Breast epithelium (tissue), 3 donors: ENCODE measurements around the gene ZC3H12D.

Source experiments
- POLR2AphosphoS5 ChIP-seq, 3 donors: sonication (generic); formaldehyde crosslinking; IDR thresholded peaks; one replicate each; pipeline ENCODE4 v1.6.1; 2017; ENCODE audit warnings: antibody characterized with exemption in 3 of 3
- TF ChIP-seq, protein P1 (sequence below), 3 donors: fragments of 450-650 bp; IDR thresholded peaks; one replicate each; pipeline ENCODE4 v1.5.1; 2016 to 2017; ENCODE audit warnings: antibody characterized with exemption in 3 of 3, mild to moderate bottlenecking in 3 of 3, moderate library complexity in 3 of 3

DNA sequence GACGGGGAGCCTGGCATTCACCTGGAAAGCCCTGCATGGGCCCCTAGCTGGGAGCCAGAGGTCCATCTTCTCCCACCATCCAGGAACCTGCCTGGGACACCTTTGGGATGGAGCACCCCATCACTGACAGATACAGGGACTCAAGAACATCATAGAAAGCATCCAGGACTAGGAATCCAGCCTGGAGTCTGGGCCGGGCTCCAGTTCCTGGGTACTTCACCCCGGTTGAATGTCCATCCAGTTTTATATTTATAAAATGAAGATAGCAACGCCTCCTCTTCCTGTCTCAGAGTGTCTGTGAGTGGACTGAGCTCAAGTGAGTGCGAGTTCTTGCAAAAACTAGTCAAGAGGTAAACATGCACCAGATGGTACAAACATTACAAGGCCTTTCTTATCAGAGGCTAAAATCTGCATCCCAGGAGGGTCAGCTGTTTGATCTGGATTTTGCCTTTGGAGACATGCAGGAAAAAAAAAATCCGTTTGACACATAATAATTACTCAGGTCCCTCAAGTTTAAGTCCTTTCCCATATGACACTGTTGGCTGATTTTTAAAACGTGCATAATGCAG is 27.4 kb downstream of the ZC3H12D start:
- TF ChIP-seq, protein P1, sequence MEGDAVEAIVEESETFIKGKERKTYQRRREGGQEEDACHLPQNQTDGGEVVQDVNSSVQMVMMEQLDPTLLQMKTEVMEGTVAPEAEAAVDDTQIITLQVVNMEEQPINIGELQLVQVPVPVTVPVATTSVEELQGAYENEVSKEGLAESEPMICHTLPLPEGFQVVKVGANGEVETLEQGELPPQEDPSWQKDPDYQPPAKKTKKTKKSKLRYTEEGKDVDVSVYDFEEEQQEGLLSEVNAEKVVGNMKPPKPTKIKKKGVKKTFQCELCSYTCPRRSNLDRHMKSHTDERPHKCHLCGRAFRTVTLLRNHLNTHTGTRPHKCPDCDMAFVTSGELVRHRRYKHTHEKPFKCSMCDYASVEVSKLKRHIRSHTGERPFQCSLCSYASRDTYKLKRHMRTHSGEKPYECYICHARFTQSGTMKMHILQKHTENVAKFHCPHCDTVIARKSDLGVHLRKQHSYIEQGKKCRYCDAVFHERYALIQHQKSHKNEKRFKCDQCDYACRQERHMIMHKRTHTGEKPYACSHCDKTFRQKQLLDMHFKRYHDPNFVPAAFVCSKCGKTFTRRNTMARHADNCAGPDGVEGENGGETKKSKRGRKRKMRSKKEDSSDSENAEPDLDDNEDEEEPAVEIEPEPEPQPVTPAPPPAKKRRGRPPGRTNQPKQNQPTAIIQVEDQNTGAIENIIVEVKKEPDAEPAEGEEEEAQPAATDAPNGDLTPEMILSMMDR (IDR thresholded peaks at IDR 0.05) = no peak
- no peak for TF ChIP-seq POLR2AphosphoS5 (IDR thresholded peaks at IDR 0.05)
